GM20000 (cell line): Measurements from ENCODE around the gene OR10J4.

Experiments used
- DNase-seq: peaks from one replicate; pipeline ENCODE4 v3.0.0; 2012; ENCODE audit warnings: low spot score
- CTCF ChIP-seq: IDR thresholded peaks from 2 replicates; pipeline ENCODE4 v1.5.1; 2012; ENCODE audit warnings: mild to moderate bottlenecking, control low read depth; ENCODE audit errors: extremely low read depth, missing control alignments

Gene OR10J4

GRCh38 chr1:159430985-159431384 is 1.0 kb upstream of the OR10J4 start:
- no peak for DNase-seq

GRCh38 chr1:159436469-159436868 is 4.5 kb downstream of the OR10J4 start:
- TF ChIP-seq CTCF: no peak
- DNase-seq: no peak

More at GRCh38 chr1:159430985-159431384, 1.0 kb upstream of the OR10J4 start:
- no peak for TF ChIP-seq CTCF

GRCh38 chr1:159439422-159439821 is 7.4 kb downstream of the OR10J4 start, which contains the start of gene OR10J1:
Gene OR10J1 (plus strand): TSS chr1:159439722. CDS start chr1:159439792, 70 bp downstream.
- no peak for DNase-seq
- TF ChIP-seq CTCF: no peak

GRCh38 chr1:159441360-159441759 is 9.4 kb downstream of the OR10J4 start:
- no peak for TF ChIP-seq CTCF
- DNase-seq: no peak

GRCh38 chr1:159442428-159442827 is 10.4 kb downstream of the OR10J4 start:
- DNase-seq: no peak
- no peak for TF ChIP-seq CTCF

GRCh38 chr1:159443066-159443750 is 11.2 kb downstream of the OR10J4 start:
- TF ChIP-seq CTCF: no peak
- no peak for DNase-seq

GRCh38 chr1:159444511-159444910 is 12.5 kb downstream of the OR10J4 start:
- no peak for DNase-seq
- TF ChIP-seq CTCF: no peak
